ENCODE measurements around the gene MVB12B. TPM values are rescaled to one million over a fixed set of nuclear protein-coding genes. Genes with fewer than 3 reads are reported as not detected.

Gene MVB12B
- total and polyA plus RNA-seq, 4 experiments from 2014 or later, result 0.30 to 6.5 (median 4.9) TPM

DNA sequence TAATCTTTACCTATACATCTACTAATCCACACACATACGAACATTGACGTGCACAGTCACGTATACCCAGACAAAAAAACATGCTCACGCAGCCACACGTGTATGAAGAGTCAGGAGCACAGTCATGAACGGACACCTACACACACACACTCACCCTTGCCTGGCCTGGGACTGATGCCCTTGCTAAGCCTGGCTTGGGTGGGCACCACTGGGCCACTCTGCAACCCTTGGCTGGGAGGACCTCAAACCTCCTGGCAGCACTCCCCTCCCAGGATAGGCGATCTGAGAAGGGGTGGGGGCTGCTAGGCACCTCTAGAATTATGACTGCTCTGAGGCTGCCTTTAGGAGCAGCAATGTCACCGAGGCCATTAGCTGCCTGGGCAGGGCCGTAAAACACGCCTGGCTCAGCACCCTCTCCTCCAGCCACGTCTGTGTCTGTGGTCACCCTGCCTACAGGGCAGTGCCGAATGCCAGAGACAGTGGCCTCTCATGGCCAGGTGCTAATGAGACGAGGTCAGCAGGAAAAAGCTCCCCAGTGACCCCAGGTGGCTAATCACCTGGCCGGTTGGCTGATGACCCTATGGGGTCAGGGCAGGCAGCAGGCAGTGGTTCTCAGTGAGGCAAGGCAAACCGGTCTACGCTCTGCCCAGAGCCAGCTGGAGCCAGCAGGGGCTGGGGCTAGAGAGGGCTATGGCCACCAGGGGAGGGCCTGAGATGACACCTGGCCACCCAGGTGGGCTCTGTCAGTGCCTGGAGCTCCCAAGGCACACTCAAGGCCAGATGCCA, 33.7 kb upstream of the MVB12B start:
- no peak overlapping the region for H3K27ac ChIP-seq (ENCODE audit: low read depth, low read length)
- no peaks in the 10 kb centered on the region for H3K9me3 ChIP-seq (ENCODE audit: control insufficient read depth in 1 of 2, low read length in 2 of 2)
- intact Hi-C loops (cut with micrococcal nuclease), result no loop called here
- Mint-ChIP-seq H3K27me3 (peaks cover 9% of the 10 kb centered on the region in 2 donors), H3K36me3 (no peaks in the 10 kb centered on the region), H3K27ac (no peak overlapping the region), H3K4me3 (no peak overlapping the region), H3K9me3 (no peaks in the 10 kb centered on the region), H3K4me1 (no peaks in the 10 kb centered on the region)
- H3K4me3 ChIP-seq (ENCODE audit: low read length in 2 of 2), result no peak overlapping the region
- CTCF ChIA-PET (ENCODE audit: partially characterized antibody), result interaction anchor here (1.0 to 1.8 kb wide), 4 partner anchors 10 to 885 kb away, joined by 3 to 7 read pairs (median 4); no protein-coding TSS in a partner anchor
- POLR2A ChIA-PET (ENCODE audit: partially characterized antibody), result no interaction called here
- no peaks in the 10 kb centered on the region for H3K4me1 ChIP-seq (ENCODE audit: insufficient read depth, low read length)
- no peaks in the 10 kb centered on the region for H3K36me3 ChIP-seq (ENCODE audit: insufficient read depth, low read length)
- no peak for DNase-seq
- no peaks in the 10 kb centered on the region for H3K27me3 ChIP-seq (ENCODE audit: insufficient read depth, low read length)

DNA sequence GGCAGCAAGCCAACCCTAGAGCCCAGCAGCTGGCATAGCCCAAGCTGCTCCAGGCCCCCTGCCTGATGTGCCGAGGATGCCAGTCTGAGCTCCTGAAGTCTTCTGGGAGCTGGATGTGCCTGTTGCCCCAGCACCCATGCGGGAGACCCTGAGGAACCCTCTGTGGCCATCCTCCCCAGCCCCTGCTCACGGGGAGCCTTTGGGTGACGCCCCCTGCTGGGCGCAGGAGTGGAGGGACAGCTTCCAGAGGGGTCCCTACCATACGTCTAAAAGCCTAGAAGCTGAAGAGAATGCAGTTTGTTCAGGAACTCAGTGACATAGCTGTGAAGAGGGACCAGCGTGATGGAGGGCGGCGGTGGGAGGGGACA, 33.1 kb upstream of the MVB12B start:
- no peaks in the 10 kb centered on the region for H3K9me3 ChIP-seq (ENCODE audit: control insufficient read depth in 1 of 2, low read length in 2 of 2)
- ChIA-PET POLR2A (ENCODE audit: partially characterized antibody) (no interaction called here), CTCF (ENCODE audit: partially characterized antibody) (interaction anchor here (1.0 to 1.8 kb wide), 5 partner anchors 10 to 886 kb away, joined by 3 to 7 read pairs (median 3); no protein-coding TSS in a partner anchor)
- H3K36me3 ChIP-seq (ENCODE audit: insufficient read depth, low read length), result no peaks in the 10 kb centered on the region
- no peak overlapping the region for H3K27ac ChIP-seq (ENCODE audit: low read depth, low read length)
- Mint-ChIP-seq H3K4me3 (no peak overlapping the region), H3K9me3 (no peaks in the 10 kb centered on the region), H3K27ac (no peak overlapping the region), H3K36me3 (no peaks in the 10 kb centered on the region), H3K4me1 (no peaks in the 10 kb centered on the region), H3K27me3 (peaks cover 9% of the 10 kb centered on the region in 2 donors)
- H3K27me3 ChIP-seq (ENCODE audit: insufficient read depth, low read length), result no peaks in the 10 kb centered on the region
- DNase-seq, result no peak
- H3K4me3 ChIP-seq (ENCODE audit: low read length in 2 of 2), result no peak overlapping the region
- H3K4me1 ChIP-seq (ENCODE audit: insufficient read depth, low read length), result no peaks in the 10 kb centered on the region
- intact Hi-C loops (cut with micrococcal nuclease), result no loop called here

DNA sequence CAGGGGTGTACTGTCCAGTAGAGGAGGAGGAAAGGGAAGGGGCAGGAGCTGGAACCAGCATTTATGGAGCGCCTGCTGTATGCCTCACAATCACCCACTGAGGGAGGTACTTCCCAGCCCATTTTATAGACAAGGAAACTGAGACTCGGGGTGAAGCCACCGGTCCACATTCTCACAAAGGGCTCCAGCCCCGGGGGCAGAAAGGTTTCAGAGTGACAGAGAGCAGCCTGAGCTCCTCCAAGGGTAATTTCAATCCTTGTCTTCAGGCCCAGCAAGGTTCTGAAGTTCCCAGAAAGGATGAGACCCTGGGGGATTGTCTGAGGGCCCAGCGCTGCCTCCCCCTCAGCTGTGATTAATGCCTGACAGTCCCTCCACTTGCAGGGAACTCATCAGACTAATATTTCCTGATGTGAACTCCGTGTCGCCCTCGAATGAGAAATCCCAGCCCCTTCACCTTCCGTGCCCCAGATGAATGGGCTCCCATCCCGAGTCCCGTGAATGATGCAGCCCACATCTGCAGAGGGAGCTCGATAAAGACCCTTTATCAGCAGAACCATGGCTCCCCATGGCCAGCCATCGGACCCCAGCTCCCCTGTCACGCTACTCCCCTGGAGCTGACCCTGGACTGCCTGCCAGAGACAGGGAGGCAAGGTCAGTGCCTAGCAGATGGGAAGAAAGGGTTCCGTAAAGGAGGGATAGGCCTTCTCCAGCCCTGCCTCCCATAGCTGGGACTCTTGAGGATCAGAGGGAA, 32.1 kb upstream of the MVB12B start:
- ChIA-PET CTCF (ENCODE audit: partially characterized antibody) (interaction anchor here (0.9 to 1.8 kb wide), 4 partner anchors 10 to 196 kb away, joined by 3 to 7 read pairs (median 4); no protein-coding TSS in a partner anchor), POLR2A (ENCODE audit: partially characterized antibody) (no interaction called here)
- intact Hi-C loops (cut with micrococcal nuclease), result no loop called here
- no peaks in the 10 kb centered on the region for H3K36me3 ChIP-seq (ENCODE audit: insufficient read depth, low read length)
- Mint-ChIP-seq H3K36me3 (no peaks in the 10 kb centered on the region), H3K27me3 (peaks cover 8 to 9% of the 10 kb centered on the region in 2 donors), H3K9me3 (no peaks in the 10 kb centered on the region), H3K27ac (no peak overlapping the region), H3K4me3 (no peak overlapping the region), H3K4me1 (no peaks in the 10 kb centered on the region)
- H3K9me3 ChIP-seq (ENCODE audit: control insufficient read depth in 1 of 2, low read length in 2 of 2), result no peaks in the 10 kb centered on the region
- H3K4me1 ChIP-seq (ENCODE audit: insufficient read depth, low read length), result no peaks in the 10 kb centered on the region
- H3K4me3 ChIP-seq (ENCODE audit: low read length in 2 of 2), result no peak overlapping the region
- no peak overlapping the region for H3K27ac ChIP-seq (ENCODE audit: low read depth, low read length)
- no peak for DNase-seq
- no peaks in the 10 kb centered on the region for H3K27me3 ChIP-seq (ENCODE audit: insufficient read depth, low read length)

DNA sequence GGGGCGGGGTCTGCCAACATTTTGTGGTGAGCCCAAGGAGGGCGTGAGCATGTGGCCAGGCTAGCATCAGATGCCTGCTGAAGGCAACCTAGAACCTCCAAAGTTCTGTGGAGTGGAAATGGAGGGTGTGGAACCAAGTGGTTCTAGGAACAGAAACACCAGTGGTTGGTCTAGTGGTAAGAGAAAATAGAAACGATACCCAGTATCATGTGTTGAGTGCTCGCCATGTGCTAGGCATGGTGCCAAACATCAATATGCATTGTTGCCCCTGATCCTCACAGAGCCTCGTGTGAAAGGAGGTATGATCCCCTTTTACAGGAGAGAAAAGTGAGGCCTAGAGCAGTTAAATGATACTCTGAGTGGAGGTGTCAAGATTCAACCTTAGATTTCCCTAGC, 31.5 kb upstream of the MVB12B start:
- Histone ChIP-seq H3K27me3 (ENCODE audit: insufficient read depth, low read length) (no peaks in the 10 kb centered on the region), H3K4me3 (ENCODE audit: low read length in 2 of 2) (no peak overlapping the region), H3K36me3 (ENCODE audit: insufficient read depth, low read length) (no peaks in the 10 kb centered on the region), H3K9me3 (ENCODE audit: control insufficient read depth in 1 of 2, low read length in 2 of 2) (no peaks in the 10 kb centered on the region), H3K4me1 (ENCODE audit: insufficient read depth, low read length) (no peaks in the 10 kb centered on the region), H3K27ac (ENCODE audit: low read depth, low read length) (no peak overlapping the region)
- Mint-ChIP-seq H3K36me3 (no peaks in the 10 kb centered on the region), H3K27ac (no peak overlapping the region), H3K27me3 (peaks cover 8 to 9% of the 10 kb centered on the region in 2 donors), H3K4me3 (no peak overlapping the region), H3K4me1 (no peaks in the 10 kb centered on the region), H3K9me3 (no peaks in the 10 kb centered on the region)
- DNase-seq, result no peak
- intact Hi-C loops (cut with micrococcal nuclease), result no loop called here
- POLR2A ChIA-PET (ENCODE audit: partially characterized antibody), result no interaction called here
- CTCF ChIA-PET (ENCODE audit: partially characterized antibody), result interaction anchor here (1.4 to 1.8 kb wide), 2 partner anchors 12 to 48 kb away, joined by 3 to 7 read pairs; no protein-coding TSS in a partner anchor

DNA sequence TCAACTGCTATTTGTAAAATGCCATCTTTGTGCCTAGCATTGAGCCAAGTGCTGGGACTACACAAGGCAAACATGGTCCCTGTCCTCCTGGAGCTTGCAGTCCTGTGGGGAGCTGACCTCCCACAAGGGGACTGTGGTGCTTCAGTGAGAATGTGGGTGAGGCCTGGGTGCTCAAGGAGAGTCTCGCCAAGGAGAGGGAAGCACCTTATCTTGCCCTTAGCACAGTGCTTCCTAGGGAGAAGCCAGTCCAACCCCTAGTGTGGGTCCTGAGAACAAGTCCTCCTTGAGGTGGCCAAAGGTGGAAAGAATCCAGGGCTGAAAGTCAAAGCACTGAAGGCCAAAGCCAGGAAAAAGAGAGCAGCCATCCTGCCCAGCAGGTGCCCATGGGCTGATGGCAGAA, 31.1 kb upstream of the MVB12B start:
- Mint-ChIP-seq H3K4me3 (no peak overlapping the region), H3K36me3 (no peaks in the 10 kb centered on the region), H3K9me3 (no peaks in the 10 kb centered on the region), H3K27ac (peak overlapping the region in 1 of 7 donors; percentile 32), H3K27me3 (peaks cover 8 to 9% of the 10 kb centered on the region in 2 donors), H3K4me1 (no peaks in the 10 kb centered on the region)
- intact Hi-C loops (cut with micrococcal nuclease), result no loop called here
- Histone ChIP-seq H3K27me3 (ENCODE audit: insufficient read depth, low read length) (no peaks in the 10 kb centered on the region), H3K9me3 (ENCODE audit: control insufficient read depth in 1 of 2, low read length in 2 of 2) (no peaks in the 10 kb centered on the region), H3K27ac (ENCODE audit: low read depth, low read length) (no peak overlapping the region), H3K4me3 (ENCODE audit: low read length in 2 of 2) (no peak overlapping the region), H3K36me3 (ENCODE audit: insufficient read depth, low read length) (no peaks in the 10 kb centered on the region), H3K4me1 (ENCODE audit: insufficient read depth, low read length) (no peaks in the 10 kb centered on the region)
- DNase-seq, result no peak
- ChIA-PET CTCF (ENCODE audit: partially characterized antibody) (interaction anchor here (1.1 kb wide), 1 partner anchor 196 kb away, joined by 3 read pairs; no protein-coding TSS in a partner anchor), POLR2A (ENCODE audit: partially characterized antibody) (no interaction called here)

DNA sequence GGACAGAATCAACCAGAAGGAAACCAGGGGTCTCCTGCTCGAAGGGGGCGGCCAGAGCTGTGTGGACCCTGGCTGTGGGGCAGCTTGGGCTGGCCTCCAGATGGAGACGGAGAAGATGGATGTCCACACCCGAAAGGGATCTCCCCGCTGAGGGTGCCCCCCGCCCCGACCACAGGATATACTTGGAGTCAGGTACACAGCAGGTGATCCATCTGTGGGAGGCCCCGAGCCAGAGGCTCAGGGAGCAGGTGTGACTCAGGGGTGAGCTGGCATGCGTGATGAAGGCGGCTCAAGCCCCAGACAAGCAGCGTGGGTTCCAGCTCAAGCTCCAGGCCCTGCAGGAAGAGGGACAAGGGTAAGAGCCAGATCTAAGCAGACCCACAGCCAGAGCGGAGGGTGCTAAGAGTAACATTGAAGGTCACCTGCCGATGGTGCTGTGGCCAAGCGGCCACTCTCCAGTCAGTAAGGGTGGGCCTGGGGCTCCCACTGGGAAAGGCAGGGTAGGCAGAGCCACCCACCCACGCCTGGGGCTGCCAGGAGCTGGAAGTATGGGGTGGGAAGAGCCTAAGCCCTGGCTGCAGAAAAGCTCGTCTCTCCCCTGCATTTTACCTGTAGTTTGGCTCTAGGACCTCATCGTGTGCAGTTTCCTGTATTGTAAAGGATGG, 30.6 kb upstream of the MVB12B start:
- intact Hi-C loops (cut with micrococcal nuclease), result no loop called here
- Mint-ChIP-seq H3K9me3 (no peaks in the 10 kb centered on the region), H3K27me3 (peaks cover 8 to 9% of the 10 kb centered on the region in 2 donors), H3K4me1 (no peaks in the 10 kb centered on the region), H3K27ac (peak overlapping the region in 2 of 7 donors; percentile 27 to 32), H3K36me3 (no peaks in the 10 kb centered on the region), H3K4me3 (no peak overlapping the region)
- no peaks in the 10 kb centered on the region for H3K36me3 ChIP-seq (ENCODE audit: insufficient read depth, low read length)
- H3K4me1 ChIP-seq (ENCODE audit: insufficient read depth, low read length), result no peaks in the 10 kb centered on the region
- no peak for DNase-seq
- no peak overlapping the region for H3K4me3 ChIP-seq (ENCODE audit: low read length in 2 of 2)
- H3K27me3 ChIP-seq (ENCODE audit: insufficient read depth, low read length), result no peaks in the 10 kb centered on the region
- ChIA-PET CTCF (ENCODE audit: partially characterized antibody) (interaction anchor here (1.1 kb wide), 1 partner anchor 195 kb away, joined by 3 read pairs; no protein-coding TSS in a partner anchor), POLR2A (ENCODE audit: partially characterized antibody) (no interaction called here)
- H3K27ac ChIP-seq (ENCODE audit: low read depth, low read length), result no peak overlapping the region
- H3K9me3 ChIP-seq (ENCODE audit: control insufficient read depth in 1 of 2, low read length in 2 of 2), result no peaks in the 10 kb centered on the region

DNA sequence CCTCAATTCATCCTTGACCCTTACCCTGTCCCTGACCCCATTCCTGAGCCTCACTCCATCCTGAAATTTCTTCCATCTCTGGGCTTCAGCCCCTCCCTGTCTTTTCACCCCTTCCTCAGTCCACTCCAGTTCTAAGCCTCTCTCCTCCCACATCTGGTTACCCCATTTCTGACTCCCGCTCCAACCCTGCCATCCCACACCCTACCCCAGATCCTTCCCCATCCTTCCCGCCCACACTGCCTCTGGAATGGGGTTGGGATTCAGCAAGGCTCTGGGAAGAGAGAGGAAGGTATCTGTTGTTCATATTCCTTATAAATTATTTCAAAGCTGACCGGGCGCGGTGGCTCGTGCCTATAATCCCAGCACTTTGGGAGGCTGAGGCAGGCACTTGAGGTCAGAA, 29.9 kb upstream of the MVB12B start:
- H3K9me3 ChIP-seq (ENCODE audit: control insufficient read depth in 1 of 2, low read length in 2 of 2), result no peaks in the 10 kb centered on the region
- no peaks in the 10 kb centered on the region for H3K36me3 Mint-ChIP-seq
- H3K27ac Mint-ChIP-seq, result no peak overlapping the region
- H3K36me3 ChIP-seq (ENCODE audit: insufficient read depth, low read length), result no peaks in the 10 kb centered on the region
- ChIA-PET POLR2A (ENCODE audit: partially characterized antibody) (no interaction called here), CTCF (ENCODE audit: partially characterized antibody) (interaction anchor here (0.5 to 1.6 kb wide), 3 partner anchors 77 to 194 kb away, joined by 3 to 5 read pairs (median 4); no protein-coding TSS in a partner anchor)
- intact Hi-C loops (cut with micrococcal nuclease), result no loop called here
- DNase-seq, result no peak
- H3K4me3 ChIP-seq (ENCODE audit: low read length in 2 of 2), result no peak overlapping the region
- H3K27me3 ChIP-seq (ENCODE audit: insufficient read depth, low read length), result no peaks in the 10 kb centered on the region
- H3K4me3 Mint-ChIP-seq, result no peak overlapping the region
- H3K4me1 ChIP-seq (ENCODE audit: insufficient read depth, low read length), result no peaks in the 10 kb centered on the region
- H3K9me3 Mint-ChIP-seq, result no peaks in the 10 kb centered on the region
- H3K27me3 Mint-ChIP-seq, result peaks cover 5 to 9% of the 10 kb centered on the region in 2 donors
- no peak overlapping the region for H3K27ac ChIP-seq (ENCODE audit: low read depth, low read length)
- no peaks in the 10 kb centered on the region for H3K4me1 Mint-ChIP-seq
